Lung microvascular endothelial cell (primary cell): ENCODE data around the gene REV3L. TPM values are rescaled to one million over a fixed set of nuclear protein-coding genes. Genes with fewer than 3 reads are reported as not detected.
"Not testable (repeated sequence)": the region's sequence is repeated elsewhere in the genome, so short reads cannot be mapped to it uniquely, and the experiment has no call there.

Source experiments
- DNase-seq, 2 donors: peaks; one replicate each; pipeline versions ENCODE4 v3.0.0 to v3.0.0-alpha.2; 2010; ENCODE audit warnings: low read depth in 2 of 2
- total RNA-seq: library from RNA; depleted of rRNA; stranded (reverse); fragments of >200 nt; gene quantifications from 2 replicates; pipeline ENCODE4 v1.2.1, GENCODE V29; 2014

The REV3L gene, protein sequence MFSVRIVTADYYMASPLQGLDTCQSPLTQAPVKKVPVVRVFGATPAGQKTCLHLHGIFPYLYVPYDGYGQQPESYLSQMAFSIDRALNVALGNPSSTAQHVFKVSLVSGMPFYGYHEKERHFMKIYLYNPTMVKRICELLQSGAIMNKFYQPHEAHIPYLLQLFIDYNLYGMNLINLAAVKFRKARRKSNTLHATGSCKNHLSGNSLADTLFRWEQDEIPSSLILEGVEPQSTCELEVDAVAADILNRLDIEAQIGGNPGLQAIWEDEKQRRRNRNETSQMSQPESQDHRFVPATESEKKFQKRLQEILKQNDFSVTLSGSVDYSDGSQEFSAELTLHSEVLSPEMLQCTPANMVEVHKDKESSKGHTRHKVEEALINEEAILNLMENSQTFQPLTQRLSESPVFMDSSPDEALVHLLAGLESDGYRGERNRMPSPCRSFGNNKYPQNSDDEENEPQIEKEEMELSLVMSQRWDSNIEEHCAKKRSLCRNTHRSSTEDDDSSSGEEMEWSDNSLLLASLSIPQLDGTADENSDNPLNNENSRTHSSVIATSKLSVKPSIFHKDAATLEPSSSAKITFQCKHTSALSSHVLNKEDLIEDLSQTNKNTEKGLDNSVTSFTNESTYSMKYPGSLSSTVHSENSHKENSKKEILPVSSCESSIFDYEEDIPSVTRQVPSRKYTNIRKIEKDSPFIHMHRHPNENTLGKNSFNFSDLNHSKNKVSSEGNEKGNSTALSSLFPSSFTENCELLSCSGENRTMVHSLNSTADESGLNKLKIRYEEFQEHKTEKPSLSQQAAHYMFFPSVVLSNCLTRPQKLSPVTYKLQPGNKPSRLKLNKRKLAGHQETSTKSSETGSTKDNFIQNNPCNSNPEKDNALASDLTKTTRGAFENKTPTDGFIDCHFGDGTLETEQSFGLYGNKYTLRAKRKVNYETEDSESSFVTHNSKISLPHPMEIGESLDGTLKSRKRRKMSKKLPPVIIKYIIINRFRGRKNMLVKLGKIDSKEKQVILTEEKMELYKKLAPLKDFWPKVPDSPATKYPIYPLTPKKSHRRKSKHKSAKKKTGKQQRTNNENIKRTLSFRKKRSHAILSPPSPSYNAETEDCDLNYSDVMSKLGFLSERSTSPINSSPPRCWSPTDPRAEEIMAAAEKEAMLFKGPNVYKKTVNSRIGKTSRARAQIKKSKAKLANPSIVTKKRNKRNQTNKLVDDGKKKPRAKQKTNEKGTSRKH (N-terminal part only)
- 17.0 and 18.8 TPM in 2 replicates for total RNA-seq

DNA sequence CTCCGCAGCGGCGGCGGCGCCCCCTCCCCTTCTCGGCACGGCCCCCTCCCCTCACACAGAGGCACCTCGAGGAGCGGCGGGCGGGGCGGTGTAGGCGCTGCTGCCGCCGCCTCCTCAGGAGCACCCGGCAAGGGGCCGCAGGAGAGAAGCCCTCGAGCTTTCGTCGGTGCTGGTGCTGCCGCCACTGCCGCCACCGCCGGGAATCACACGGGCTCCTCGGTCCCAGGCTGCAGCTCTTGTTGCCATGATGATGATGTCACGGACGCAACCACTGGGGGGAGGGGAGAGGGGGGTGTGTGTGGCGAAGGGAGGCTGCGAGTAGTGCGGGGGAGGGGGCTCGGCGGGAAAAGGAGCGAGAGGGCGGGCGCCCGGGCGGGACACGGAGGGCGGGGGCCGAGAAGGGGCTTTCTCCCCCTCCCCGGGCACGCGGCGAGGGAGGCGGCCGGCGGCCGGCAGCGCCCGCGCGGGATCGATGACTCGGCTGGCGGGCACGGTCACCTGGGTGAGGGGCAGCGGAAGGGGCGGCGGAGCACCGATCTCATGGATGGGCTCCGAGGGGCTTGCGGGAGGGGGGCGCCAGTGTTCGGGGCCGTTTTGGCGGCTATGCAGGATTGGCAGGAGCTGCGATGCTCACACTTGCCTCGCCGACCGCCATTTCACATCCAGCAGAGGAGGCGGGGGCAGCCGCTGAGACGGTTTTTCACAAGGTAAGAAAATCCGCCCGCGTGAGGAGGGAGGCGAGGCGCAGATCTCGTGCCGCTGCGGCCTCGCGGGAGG lies at the start of gene REV3L:
TSS of gene REV3L (minus strand) at position 260 of the 777 bp plus-strand sequence. CDS start 330 bp downstream, outside the sequence.
- peak; percentile 90 to 94 for DNase-seq

DNA sequence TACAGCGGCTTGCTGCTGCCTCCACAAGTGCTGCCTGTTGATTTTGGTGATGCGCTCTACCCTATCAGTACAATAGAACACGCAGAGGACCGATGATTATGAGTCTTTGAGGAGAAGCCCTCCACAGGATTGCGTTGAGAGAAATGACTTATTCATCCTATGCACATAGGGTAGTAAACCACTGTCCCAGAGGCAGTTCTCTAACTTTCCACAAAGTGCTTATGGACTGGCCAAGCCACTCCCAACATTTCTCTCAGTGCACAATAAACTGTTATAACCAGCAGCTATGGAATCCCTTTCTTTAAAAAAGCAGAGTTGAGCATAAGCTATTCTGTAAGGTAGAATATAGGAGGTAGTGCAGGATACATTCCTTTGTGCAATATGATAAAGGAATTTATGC lies 48.2 kb upstream of the REV3L start:
- no peak for DNase-seq

DNA sequence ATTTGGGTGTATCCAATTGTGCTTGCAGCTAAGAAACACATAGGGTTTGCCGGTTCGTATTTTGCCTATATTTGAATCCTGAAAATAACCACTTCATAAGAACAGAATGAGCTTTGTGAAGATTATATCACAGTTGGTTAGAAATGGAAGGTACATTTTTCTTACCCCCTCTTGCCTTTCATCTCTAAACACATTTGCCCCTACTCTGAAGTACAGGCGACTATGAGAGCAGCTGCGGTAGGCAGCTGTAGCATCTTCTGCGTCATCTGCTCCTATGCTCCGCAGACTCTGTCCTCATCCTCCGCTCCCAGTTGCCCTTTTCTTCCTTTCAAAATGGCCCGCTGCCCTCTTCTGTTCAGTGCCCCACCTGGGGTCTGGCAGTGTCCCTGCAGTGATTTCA lies 47.6 kb upstream of the REV3L start:
- no peak for DNase-seq

DNA sequence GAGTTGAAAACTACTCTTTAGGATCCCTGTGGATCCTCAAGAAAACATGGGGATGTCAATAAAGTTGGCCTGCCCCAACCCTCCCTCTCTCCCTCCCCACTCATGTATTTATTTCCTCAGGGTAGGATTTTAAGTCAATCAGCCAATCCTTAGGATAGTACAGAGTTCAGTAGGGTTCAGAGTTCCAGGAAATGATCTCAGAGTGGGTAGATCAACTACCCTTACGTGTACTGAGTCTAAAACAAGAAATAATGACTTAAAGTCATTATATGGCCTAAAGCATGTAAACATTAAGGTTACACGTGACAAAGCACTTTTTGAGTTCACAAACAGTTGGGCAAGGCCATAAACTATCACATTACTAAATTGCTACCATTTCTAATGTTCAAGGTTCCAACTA lies 47.2 kb upstream of the REV3L start:
- DNase-seq = peak in 1 of 2 donors; percentile 23

DNA sequence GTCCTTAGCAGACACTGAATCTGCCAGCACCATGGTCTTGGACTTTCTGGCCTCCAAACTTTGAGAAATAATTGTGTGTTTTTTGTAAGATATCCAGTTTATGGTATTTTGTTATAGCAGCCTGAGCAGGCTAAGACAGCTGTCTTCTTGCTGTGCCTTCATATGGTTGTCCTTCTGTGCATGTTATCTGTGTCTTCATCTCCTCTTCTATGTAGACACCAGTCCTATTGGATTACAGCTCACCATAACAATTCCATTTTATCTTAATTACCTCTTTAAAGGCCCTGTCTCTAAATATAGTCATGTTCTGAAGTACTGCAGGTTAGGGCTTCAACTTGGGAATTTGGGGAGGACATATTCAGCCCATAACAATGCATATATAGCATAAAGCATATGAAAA lies 44.3 kb upstream of the REV3L start:
- no peak for DNase-seq

DNA sequence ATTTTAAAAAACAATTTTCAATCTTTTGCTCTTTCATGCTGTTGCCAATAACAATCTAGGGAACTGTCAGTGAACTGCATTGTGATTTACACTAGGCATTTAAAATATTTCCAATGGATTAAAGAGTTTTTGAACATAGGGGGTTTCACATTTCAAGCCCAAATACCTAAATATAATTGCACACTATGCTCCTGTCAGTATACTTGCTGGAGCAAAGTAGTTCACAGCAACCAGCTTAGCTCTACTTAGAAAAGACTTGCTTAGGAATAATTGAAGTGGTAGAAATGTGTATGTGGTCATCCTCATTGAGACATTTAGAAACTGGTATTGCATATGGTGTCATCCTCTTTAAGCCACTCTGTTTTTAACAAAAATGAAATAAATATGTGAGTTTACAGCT lies 41.7 kb upstream of the REV3L start:
- no peak for DNase-seq

DNA sequence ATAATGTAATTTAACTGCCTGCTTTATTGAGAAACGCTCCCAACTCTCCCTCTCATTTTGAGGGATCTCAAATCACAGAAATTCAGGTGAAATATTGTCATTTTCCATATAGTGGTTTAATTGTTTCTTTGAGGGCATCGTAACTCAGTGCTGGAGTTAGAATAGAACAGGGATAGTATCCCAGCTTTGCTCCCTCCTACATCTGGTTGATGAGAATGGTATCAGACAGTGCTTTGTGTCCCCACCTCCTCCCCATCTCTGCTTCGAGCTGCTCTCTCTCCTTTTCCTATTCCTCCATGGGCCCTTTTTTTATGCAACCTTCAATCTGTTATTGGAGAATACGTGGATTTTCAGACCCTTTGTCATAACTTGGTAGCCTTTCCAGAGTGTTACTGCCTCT lies 41.2 kb upstream of the REV3L start:
- no peak for DNase-seq

DNA sequence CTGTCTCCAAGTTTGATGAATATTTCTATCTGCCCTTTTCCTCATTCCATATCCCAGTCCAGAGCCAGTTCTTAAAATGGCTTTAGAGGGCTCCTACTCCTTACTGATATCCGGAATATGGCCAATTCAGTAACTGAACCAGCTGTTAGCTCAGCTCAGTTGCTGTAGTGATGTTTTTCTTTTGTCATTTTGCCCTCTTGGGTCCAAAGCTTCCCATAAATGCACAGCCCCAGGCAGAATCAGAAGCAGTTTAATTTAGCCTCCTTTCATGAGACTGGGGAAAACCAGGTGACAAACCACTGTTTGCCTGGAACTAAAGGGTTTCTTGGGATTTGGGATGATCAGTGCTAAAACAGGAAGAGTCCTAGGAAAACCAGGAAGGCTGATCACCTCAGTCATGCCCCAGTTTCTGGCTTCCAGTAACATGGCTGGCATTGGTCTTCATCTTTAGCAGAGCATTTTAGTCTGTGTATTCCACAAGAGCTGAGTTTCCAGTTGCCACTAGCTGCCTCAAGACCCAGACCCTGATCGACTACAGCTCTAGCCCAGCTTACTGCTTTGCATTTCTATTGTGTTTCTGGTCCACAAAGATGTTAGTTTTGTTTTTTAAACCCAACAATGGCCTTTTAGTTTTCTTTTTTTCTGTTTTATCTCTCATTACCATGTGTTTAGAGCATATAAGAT lies 40.6 kb upstream of the REV3L start:
- no peak for DNase-seq

DNA sequence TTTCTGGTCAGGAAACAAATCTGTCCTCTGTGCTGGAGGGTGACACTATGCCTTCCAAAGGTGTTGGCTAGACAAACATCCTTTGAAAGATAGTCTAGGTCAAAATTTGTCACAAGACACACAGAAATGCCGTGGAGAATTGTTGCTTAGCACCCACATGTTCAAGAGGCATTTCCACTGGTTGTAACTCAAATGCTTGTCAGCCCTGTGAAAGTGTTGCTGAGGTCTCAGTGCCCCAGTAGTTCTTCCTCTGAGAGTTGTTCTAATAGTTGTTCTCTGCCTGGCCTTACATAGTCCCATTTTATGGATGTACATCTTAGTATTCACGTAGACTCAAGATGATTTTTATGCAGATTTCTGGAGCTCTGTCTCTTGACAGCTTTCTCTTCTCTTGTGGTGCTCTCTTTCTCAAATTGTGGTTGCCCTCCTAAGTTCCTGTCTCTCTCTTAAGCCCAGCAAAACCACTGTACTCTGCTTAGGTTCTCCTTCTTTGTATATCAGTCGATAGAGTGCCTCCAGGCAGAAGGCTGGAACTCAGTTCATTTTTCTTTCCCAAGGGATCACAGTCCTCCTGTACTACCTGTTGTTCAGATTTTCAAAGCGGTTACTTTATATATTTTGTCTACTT lies 39.5 kb upstream of the REV3L start:
- no peak for DNase-seq

DNA sequence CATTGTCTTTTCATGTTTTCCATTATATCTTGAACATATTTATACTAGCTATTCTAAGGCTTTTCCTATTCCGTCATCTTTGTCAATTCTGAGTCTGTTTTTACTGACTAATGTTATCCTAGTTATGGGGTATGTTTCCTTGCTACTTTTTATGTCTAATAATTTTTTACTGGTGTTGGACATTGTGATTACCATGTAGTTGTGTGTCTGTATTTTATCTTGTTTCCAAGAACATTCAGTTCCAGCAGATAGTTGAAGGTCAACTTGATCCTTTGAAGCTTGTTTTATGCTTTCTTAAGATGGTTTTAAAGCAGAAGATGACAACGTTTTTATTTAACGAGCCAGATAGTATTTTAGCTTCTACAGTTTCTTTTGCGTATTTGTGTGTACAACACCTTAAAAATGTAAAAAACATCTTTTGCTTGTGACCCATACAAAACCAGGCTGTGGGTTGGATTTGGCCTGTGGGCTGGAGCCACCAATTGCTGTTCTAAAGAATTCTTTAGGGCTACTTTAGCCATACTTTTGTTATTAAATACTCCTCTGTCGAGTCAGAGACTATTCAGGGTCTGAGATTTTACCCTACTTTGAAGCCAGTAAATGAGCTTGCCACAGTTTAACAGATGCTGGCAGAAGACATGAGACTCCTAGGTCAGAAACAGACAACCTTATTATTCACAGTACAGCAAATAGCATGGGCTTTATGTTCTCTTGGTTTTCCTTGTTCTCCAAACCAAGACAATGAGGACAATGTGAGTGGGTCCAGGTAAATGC lies 38.7 kb upstream of the REV3L start:
- no peak for DNase-seq

DNA sequence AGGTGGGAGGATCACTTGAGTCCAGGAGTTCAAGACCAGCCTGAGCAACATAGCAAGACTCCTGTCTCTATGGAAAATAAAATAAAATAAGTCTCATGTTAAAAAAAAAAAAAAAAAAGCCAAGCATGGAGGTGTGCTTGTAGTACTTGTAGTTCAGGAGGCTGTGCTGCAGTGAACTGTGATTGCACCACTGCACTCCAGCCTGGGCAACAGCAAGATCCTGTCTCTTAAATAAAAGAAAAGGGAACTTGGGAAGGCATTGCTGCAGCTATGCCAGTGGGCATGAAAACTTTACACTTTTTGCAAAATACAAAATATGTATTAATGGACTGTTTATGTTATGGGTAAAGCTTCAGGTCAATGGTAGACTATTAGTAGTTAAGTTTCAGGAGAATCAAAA lies 37.5 kb upstream of the REV3L start:
- no peak for DNase-seq

DNA sequence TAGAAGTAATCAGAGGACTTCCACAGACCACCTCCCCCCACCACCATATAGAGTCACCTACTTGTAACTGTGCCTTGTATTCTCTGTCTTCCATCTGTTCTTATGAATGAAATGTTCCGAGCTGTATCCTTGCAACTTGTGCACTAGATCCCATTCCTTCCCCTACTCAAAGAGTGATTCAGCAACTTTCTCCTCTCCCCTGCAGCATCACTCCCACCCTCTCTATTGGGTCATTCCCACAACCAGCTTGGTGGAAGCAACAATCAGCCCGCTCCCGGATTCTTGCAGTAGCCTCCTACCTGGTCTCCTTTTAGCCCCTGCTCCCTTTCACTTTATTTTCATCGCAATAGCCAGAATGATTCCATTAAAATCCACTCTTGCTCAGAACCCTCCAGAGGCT lies 34.9 kb upstream of the REV3L start:
- DNase-seq = no peak

DNA sequence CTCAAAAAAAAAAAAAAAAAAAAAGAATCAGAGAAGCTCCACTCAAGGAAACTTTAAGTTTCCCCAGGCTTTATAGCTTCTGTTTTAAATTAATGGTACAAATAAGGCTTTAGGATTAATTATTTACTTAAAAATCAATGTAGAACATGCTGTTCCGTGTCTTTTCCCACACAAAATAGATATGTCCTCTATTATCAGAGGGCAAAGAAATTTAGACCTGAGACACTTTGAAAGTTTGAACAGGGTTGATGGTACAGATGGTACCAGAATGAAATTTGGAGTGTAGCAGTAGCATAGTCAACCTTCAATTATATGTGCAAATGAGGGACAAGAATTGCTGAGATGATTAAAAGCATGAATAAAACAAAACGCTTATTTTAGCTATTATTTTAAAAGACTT lies 32.2 kb upstream of the REV3L start:
- DNase-seq = no peak

DNA sequence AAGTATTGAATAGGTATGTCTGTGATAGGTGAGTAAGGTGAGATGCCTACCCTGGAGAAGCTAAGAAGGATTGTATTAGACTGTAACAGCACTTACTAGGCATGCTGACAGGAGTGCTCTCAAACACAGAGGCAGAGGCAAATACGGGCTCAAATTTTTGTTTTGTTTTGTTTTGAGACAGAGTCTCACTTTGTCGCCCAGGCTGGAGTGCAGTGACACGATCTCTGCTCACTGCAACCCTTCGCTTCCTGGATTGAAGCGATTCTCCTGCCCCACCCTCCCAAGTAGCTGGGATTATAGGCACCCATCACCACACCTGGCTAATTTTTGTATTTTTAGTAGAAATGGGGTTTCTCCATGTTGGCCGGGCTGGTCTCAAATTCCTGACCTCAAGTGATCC lies 31.5 kb upstream of the REV3L start:
- DNase-seq = not testable (repeated sequence)

DNA sequence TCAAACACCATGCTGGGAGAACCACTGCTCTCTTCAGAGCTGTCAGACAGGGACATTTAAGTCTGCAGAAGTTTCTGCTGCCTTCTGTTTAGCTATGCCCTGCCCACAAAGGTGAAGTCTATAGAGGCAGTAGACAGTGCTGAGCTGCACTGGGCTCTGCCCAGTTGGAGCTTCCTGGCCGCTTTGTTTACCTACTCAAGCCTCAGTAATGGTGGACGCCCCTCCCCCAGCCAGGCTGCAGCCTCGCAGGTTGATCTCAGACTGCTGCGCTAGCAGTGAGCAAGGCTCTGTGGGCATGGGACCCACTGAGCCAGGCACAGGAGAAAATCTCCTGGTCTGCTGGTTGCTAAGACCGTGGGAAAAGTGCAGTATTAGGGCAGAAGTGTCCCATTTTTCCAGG lies 24.2 kb upstream of the REV3L start:
- not testable (repeated sequence) for DNase-seq

DNA sequence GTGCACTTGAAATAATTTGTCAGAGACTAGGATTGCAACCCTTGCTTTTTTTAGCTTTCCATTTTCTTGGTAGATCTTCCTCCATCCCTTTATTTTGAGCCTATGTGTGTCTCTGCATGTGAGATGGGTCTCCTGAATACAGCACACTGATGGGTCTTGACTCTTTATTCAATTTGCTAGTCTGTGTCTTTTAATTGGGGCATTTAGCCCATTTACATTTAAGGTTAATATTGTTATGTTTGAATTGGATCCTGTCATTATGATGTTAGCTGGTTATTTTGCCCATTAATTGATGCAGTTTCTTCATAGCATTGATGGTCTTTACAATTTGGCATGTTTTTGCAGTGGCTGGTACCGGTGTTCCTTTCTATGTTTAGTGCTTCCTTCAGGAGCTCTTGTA lies 22.5 kb upstream of the REV3L start:
- not testable (repeated sequence) for DNase-seq

DNA sequence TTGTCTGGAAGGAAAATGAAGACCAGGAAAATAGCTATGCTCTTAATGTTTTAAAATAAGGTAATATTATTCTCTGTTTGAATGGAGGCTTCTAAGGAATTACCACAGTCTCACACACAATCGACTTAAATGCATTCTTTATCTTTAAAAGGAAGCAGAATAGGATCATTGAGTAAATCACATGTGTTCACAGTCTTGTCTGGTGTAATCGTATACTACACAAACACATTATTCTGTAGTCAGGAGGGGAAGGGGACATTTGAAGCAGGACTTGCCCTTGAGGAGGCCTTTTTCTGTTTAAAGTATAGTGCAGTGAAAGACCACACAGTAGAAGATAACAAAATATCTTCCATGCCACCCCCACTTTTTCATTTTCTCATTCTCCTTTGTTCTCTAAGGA lies 20.6 kb upstream of the REV3L start:
- DNase-seq = no peak

DNA sequence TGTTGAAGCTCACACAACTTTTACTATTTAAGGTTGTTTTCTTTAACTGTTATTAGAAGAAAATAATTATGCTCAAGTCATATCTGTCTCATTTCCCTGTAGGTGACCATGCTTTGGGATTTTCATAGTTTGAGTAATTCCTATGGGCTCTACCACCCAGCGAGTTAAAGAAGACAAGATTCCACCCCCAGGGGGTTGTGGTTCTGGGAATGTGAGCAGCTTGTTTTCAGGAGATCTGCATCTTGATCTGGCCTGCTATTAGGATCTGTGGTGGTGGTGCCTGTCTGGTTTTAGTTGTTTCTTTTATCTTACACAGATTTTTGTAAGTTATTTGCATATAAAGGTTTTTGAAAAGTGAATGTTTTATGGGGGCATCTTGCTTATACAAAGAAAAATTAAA lies 20.2 kb upstream of the REV3L start:
- DNase-seq = no peak

DNA sequence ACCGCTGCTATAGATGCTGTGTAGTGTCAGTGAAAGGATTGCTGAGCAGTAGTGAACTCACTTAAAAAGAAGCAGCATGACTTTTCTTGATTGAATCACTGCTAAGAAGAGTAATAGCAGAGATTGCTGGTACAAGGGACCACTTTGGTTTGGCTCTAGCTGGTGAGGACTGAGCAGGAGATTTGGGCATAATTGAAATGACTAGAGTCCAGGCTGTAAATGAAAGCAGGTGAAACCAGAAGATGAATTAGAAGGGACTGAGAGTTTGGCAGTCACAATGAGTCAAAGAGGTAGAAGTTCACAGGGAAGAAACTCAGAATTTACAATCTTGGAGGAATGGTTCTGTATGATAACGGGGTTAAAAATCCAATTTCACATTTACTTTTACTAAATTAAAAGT lies 19.1 kb upstream of the REV3L start:
- DNase-seq = no peak
